Thyroid gland (tissue), 4 donors: ENCODE results near the gene SAYSD1.

Experiments
- CTCF ChIP-seq, 6 experiments: fragments of 200-600 bp in 3 of 6; fragments of 450-650 bp in 3 of 6; sonication (generic) in 3 of 6; IDR thresholded peaks; one replicate each; pipeline ENCODE4 v1.5.1; 2016 to 2019; ENCODE audit warnings: antibody characterized with exemption in 6 of 6, mild to moderate bottlenecking in 2 of 6, inconsistent platforms in 1 of 6, moderate library complexity in 1 of 6
- POLR2A ChIP-seq, 2 donors: fragments of 450-650 bp; IDR thresholded peaks; one replicate each; pipeline ENCODE4 v1.6.1; 2017; ENCODE audit warnings: antibody characterized with exemption in 2 of 2, mild to moderate bottlenecking in 2 of 2, moderate library complexity in 1 of 2

- no peak for TF ChIP-seq CTCF (IDR thresholded peaks at IDR 0.05)
- TF ChIP-seq POLR2A (IDR thresholded peaks at IDR 0.05), result no peak
Measured at GRCh38 chr6:39058471-39059147, 56.4 kb downstream of the SAYSD1 start.
